22Rv1 (cell line): ENCODE measurements around the gene ITPRIPL2.

Source experiments
- CTCF ChIP-seq: fragments of 450-650 bp; IDR thresholded peaks from 2 replicates; pipeline ENCODE4 v1.5.1; 2017; ENCODE audit warnings: mild to moderate bottlenecking
- ZFX ChIP-seq: fragments of 450-650 bp; IDR thresholded peaks from 2 replicates; pipeline ENCODE4 v1.6.1; 2017; ENCODE audit warnings: antibody characterized with exemption, borderline replicate concordance

- no peak for TF ChIP-seq CTCF
- no peak for TF ChIP-seq ZFX
Measured at GRCh38 chr16:19068237-19068815, 45.4 kb upstream of the ITPRIPL2 start.
